Measurements from ENCODE around the gene CALD1. TPM values are rescaled to one million over a fixed set of nuclear protein-coding genes. Genes with fewer than 3 reads are reported as not detected.

The CALD1 gene
- total RNA-seq, 1 experiment from 2014 or later: 147 TPM

DNA sequence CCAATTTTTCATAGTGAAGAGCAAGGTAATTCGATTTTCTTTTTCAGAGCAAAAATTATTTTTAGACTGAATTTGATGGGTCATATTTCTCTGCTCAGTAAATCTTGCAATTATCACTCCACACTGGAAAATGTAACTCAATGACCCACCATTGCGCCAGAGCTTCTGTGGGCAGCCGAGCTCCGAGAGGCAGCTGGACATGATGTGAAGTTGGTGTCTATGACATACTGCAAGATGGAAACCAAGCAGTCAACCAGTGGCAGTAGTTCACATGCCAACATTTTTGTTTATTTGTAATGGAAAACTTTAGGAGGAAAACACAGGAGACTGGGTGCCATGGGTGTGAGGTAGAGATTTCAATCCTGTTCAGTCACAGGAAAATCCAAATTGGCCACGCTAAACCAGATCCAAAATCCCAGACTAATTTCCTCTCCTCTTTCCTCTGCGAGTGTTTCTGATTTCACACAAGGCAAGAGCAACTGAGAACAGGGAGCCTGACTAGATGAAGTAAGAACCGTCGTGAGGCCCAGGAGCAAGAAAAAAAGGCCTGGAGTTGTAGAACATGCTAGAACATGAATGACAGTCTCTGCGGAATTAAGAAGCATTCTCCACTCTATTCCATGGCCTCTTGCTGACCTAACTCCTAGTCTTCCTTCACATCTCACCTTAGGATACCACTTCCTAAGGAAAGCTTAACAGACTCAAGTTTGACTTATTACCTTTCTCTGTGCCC, 39.3 kb downstream of the CALD1 start:
- DNase-seq (ENCODE audit: low spot score): no peak
- Mint-ChIP-seq H3K27ac (peak overlapping the region; percentile 68; the same call in 1 of the 2 replicates), H3K4me1 (peaks cover 16% of the 10 kb centered on the region), H3K36me3 (no peaks in the 10 kb centered on the region; the same call in 1 of the 2 replicates), H3K9me3 (no peaks in the 10 kb centered on the region), H3K27me3 (ENCODE audit: low read depth) (no peaks in the 10 kb centered on the region), H3K4me3 (no peak overlapping the region)
- ATAC-seq: no peak
- CTCF ChIA-PET: no interaction called here
- POLR2A ChIA-PET: no interaction called here
- no peak for TF ChIP-seq ATF1 (CRISPR knock-in tag; IDR thresholded peaks at IDR 0.05)
- TF ChIP-seq, protein P1, sequence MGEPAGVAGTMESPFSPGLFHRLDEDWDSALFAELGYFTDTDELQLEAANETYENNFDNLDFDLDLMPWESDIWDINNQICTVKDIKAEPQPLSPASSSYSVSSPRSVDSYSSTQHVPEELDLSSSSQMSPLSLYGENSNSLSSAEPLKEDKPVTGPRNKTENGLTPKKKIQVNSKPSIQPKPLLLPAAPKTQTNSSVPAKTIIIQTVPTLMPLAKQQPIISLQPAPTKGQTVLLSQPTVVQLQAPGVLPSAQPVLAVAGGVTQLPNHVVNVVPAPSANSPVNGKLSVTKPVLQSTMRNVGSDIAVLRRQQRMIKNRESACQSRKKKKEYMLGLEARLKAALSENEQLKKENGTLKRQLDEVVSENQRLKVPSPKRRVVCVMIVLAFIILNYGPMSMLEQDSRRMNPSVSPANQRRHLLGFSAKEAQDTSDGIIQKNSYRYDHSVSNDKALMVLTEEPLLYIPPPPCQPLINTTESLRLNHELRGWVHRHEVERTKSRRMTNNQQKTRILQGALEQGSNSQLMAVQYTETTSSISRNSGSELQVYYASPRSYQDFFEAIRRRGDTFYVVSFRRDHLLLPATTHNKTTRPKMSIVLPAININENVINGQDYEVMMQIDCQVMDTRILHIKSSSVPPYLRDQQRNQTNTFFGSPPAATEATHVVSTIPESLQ (CRISPR knock-in tag; IDR thresholded peaks at IDR 0.05): no peak
- no peak for TF ChIP-seq ZBTB21 (CRISPR knock-in tag; IDR thresholded peaks at IDR 0.05; ENCODE audit: borderline replicate concordance)
- no peak for TF ChIP-seq GRHL2 (CRISPR knock-in tag; IDR thresholded peaks at IDR 0.05; ENCODE audit: insufficient replicate concordance, severe bottlenecking)

- peaks cover 14% of the 10 kb centered on the region; the same call in 1 of the 2 replicates for H3K4me1 Mint-ChIP-seq
- ATAC-seq: no peak
- TF ChIP-seq, protein P2, sequence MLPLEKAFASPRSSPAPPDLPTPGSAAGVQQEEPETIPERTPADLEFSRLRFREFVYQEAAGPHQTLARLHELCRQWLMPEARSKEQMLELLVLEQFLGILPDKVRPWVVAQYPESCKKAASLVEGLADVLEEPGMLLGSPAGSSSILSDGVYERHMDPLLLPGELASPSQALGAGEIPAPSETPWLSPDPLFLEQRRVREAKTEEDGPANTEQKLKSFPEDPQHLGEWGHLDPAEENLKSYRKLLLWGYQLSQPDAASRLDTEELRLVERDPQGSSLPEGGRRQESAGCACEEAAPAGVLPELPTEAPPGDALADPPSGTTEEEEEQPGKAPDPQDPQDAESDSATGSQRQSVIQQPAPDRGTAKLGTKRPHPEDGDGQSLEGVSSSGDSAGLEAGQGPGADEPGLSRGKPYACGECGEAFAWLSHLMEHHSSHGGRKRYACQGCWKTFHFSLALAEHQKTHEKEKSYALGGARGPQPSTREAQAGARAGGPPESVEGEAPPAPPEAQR (CRISPR knock-in tag; IDR thresholded peaks at IDR 0.05): no peak
- TF ChIP-seq E2F4 (CRISPR knock-in tag; IDR thresholded peaks at IDR 0.05; ENCODE audit: borderline replicate concordance, low read depth): no peak
- no peak for TF ChIP-seq ZNF396 (CRISPR knock-in tag; IDR thresholded peaks at IDR 0.05; ENCODE audit: borderline replicate concordance)
- TF ChIP-seq, protein P3, sequence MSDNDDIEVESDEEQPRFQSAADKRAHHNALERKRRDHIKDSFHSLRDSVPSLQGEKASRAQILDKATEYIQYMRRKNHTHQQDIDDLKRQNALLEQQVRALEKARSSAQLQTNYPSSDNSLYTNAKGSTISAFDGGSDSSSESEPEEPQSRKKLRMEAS (CRISPR knock-in tag; IDR thresholded peaks at IDR 0.05): no peak
- no peak for TF ChIP-seq CTCF (IDR thresholded peaks at IDR 0.05)
- no peak for TF ChIP-seq GRHL2 (CRISPR knock-in tag; IDR thresholded peaks at IDR 0.05; ENCODE audit: insufficient replicate concordance, severe bottlenecking)
- TF ChIP-seq IRF2 (CRISPR knock-in tag; IDR thresholded peaks at IDR 0.05; ENCODE audit: borderline replicate concordance, low read depth): no peak
- TF ChIP-seq, protein P4, sequence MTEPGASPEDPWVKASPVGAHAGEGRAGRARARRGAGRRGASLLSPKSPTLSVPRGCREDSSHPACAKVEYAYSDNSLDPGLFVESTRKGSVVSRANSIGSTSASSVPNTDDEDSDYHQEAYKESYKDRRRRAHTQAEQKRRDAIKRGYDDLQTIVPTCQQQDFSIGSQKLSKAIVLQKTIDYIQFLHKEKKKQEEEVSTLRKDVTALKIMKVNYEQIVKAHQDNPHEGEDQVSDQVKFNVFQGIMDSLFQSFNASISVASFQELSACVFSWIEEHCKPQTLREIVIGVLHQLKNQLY (CRISPR knock-in tag; IDR thresholded peaks at IDR 0.05): no peak
- TF ChIP-seq, protein P5, sequence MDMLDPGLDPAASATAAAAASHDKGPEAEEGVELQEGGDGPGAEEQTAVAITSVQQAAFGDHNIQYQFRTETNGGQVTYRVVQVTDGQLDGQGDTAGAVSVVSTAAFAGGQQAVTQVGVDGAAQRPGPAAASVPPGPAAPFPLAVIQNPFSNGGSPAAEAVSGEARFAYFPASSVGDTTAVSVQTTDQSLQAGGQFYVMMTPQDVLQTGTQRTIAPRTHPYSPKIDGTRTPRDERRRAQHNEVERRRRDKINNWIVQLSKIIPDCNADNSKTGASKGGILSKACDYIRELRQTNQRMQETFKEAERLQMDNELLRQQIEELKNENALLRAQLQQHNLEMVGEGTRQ (CRISPR knock-in tag; IDR thresholded peaks at IDR 0.05): no peak
- TF ChIP-seq, protein P6, sequence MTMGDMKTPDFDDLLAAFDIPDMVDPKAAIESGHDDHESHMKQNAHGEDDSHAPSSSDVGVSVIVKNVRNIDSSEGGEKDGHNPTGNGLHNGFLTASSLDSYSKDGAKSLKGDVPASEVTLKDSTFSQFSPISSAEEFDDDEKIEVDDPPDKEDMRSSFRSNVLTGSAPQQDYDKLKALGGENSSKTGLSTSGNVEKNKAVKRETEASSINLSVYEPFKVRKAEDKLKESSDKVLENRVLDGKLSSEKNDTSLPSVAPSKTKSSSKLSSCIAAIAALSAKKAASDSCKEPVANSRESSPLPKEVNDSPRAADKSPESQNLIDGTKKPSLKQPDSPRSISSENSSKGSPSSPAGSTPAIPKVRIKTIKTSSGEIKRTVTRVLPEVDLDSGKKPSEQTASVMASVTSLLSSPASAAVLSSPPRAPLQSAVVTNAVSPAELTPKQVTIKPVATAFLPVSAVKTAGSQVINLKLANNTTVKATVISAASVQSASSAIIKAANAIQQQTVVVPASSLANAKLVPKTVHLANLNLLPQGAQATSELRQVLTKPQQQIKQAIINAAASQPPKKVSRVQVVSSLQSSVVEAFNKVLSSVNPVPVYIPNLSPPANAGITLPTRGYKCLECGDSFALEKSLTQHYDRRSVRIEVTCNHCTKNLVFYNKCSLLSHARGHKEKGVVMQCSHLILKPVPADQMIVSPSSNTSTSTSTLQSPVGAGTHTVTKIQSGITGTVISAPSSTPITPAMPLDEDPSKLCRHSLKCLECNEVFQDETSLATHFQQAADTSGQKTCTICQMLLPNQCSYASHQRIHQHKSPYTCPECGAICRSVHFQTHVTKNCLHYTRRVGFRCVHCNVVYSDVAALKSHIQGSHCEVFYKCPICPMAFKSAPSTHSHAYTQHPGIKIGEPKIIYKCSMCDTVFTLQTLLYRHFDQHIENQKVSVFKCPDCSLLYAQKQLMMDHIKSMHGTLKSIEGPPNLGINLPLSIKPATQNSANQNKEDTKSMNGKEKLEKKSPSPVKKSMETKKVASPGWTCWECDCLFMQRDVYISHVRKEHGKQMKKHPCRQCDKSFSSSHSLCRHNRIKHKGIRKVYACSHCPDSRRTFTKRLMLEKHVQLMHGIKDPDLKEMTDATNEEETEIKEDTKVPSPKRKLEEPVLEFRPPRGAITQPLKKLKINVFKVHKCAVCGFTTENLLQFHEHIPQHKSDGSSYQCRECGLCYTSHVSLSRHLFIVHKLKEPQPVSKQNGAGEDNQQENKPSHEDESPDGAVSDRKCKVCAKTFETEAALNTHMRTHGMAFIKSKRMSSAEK (CRISPR knock-in tag; IDR thresholded peaks at IDR 0.05; ENCODE audit: borderline replicate concordance): no peak
- TF ChIP-seq SMAD4 (CRISPR knock-in tag; IDR thresholded peaks at IDR 0.05): no peak
- TF ChIP-seq SMAD3 (CRISPR knock-in tag; IDR thresholded peaks at IDR 0.05; ENCODE audit: borderline replicate concordance): no peak
- TF ChIP-seq SP1 (CRISPR knock-in tag; conservative IDR thresholded peaks at IDR 0.05): no peak
- TF ChIP-seq, protein P7, sequence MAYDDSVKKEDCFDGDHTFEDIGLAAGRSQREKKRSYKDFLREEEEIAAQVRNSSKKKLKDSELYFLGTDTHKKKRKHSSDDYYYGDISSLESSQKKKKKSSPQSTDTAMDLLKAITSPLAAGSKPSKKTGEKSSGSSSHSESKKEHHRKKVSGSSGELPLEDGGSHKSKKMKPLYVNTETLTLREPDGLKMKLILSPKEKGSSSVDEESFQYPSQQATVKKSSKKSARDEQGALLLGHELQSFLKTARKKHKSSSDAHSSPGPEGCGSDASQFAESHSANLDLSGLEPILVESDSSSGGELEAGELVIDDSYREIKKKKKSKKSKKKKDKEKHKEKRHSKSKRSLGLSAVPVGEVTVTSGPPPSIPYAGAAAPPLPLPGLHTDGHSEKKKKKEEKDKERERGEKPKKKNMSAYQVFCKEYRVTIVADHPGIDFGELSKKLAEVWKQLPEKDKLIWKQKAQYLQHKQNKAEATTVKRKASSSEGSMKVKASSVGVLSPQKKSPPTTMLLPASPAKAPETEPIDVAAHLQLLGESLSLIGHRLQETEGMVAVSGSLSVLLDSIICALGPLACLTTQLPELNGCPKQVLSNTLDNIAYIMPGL (CRISPR knock-in tag; IDR thresholded peaks at IDR 0.05): no peak
- CTCF ChIA-PET: no interaction called here
- H3K4me3 Mint-ChIP-seq: no peak overlapping the region
- H3K9me3 Mint-ChIP-seq: no peaks in the 10 kb centered on the region
- DNase-seq (ENCODE audit: low spot score): no peak
- H3K36me3 Mint-ChIP-seq: no peaks in the 10 kb centered on the region; the same call in 1 of the 2 replicates
- POLR2A ChIA-PET: no interaction called here
- no peak overlapping the region for H3K27ac Mint-ChIP-seq
- no peaks in the 10 kb centered on the region for H3K27me3 Mint-ChIP-seq (ENCODE audit: low read depth)
Observed at GRCh38 chr7:134819401-134819800, 40.0 kb downstream of the CALD1 start.

All from WTC11 (cell line).